ENCODE data around the gene CORO6.
A peak's percentile ranks its signal among the peaks of the same experiment; 100 is the strongest.

CORO6 gene

GRCh38 chr17:29630630-29631193, 8.0 kb upstream of the CORO6 start:
- DNase-seq (ENCODE audit: low read depth in 3 of 3) = no peak

GRCh38 chr17:29629839-29630238, 7.1 kb upstream of the CORO6 start:
- DNase-seq (ENCODE audit: low read depth in 3 of 3) = no peak

GRCh38 chr17:29628644-29629043, 5.9 kb upstream of the CORO6 start:
- DNase-seq (ENCODE audit: low read depth in 3 of 3) = no peak

GRCh38 chr17:29627951-29628350, 5.2 kb upstream of the CORO6 start:
- DNase-seq (ENCODE audit: low read depth in 3 of 3) = no peak

GRCh38 chr17:29625037-29625750, 2.5 kb upstream of the CORO6 start:
- DNase-seq (ENCODE audit: low read depth in 3 of 3) = no peak

GRCh38 chr17:29624586-29624985, 1.9 kb upstream of the CORO6 start:
- DNase-seq (ENCODE audit: low read depth in 3 of 3) = no peak

GRCh38 chr17:29623283-29623647, 553 bp upstream of the CORO6 start:
- DNase-seq (ENCODE audit: low read depth in 3 of 3) = no peak

GRCh38 chr17:29621751-29622194, 939 bp downstream of the CORO6 start:
- no peak for DNase-seq (ENCODE audit: low read depth in 3 of 3)

GRCh38 chr17:29620779-29621500, 1.8 kb downstream of the CORO6 start:
- no peak for DNase-seq (ENCODE audit: low read depth in 3 of 3)

GRCh38 chr17:29620271-29620670, 2.4 kb downstream of the CORO6 start:
- DNase-seq (ENCODE audit: low read depth in 3 of 3) = no peak

- no peak for DNase-seq (ENCODE audit: low read depth in 3 of 3)
Observed at GRCh38 chr17:29619251-29619650, 3.5 kb downstream of the CORO6 start.

- no peak for DNase-seq (ENCODE audit: low read depth in 3 of 3)
Observed at GRCh38 chr17:29618272-29619065, 4.2 kb downstream of the CORO6 start.

- DNase-seq (ENCODE audit: low read depth in 3 of 3) = peak; percentile 75 to 84 (median 81)
Observed at GRCh38 chr17:29617481-29618271, 5.0 kb downstream of the CORO6 start.

GRCh38 chr17:29617125-29617480, 5.6 kb downstream of the CORO6 start:
- DNase-seq (ENCODE audit: low read depth in 3 of 3) = peak; percentile 90 to 94 (median 92)

- no peak for DNase-seq (ENCODE audit: low read depth in 3 of 3)
Observed at GRCh38 chr17:29616300-29617048, 6.2 kb downstream of the CORO6 start.

- DNase-seq (ENCODE audit: low read depth in 3 of 3) = peak; percentile 67 to 81 (median 69)
Observed at GRCh38 chr17:29615492-29616299, 7.0 kb downstream of the CORO6 start.

- no peak for DNase-seq (ENCODE audit: low read depth in 3 of 3)
Observed at GRCh38 chr17:29615048-29615385, 7.7 kb downstream of the CORO6 start.

- no peak for DNase-seq (ENCODE audit: low read depth in 3 of 3)
Observed at GRCh38 chr17:29614349-29615047, 8.2 kb downstream of the CORO6 start.

GRCh38 chr17:29613856-29614255, 8.9 kb downstream of the CORO6 start:
- DNase-seq (ENCODE audit: low read depth in 3 of 3) = no peak

All from stimulated activated CD4-positive, alpha-beta T cell treated with anti-CD3 and anti-CD28 coated beads, TNF-alpha, amount 100 ng/mL, for 48 hours (primary cell).